ENCODE data around the gene ADORA2A.

- no peak for TF ChIP-seq EZH2 (IDR thresholded peaks at IDR 0.05; ENCODE audit: low read depth, low read length, severe bottlenecking)
- no peak for TF ChIP-seq ZNF274 (IDR thresholded peaks at IDR 0.05; ENCODE audit: borderline replicate concordance, extremely low read depth, low read length)
- no peak for TF ChIP-seq CTCF (IDR thresholded peaks at IDR 0.05; ENCODE audit: control extremely low read depth in 1 of 3, insufficient read depth in 1 of 3, low read depth in 1 of 3, low read length in 3 of 3)
- TF ChIP-seq, protein P1, sequence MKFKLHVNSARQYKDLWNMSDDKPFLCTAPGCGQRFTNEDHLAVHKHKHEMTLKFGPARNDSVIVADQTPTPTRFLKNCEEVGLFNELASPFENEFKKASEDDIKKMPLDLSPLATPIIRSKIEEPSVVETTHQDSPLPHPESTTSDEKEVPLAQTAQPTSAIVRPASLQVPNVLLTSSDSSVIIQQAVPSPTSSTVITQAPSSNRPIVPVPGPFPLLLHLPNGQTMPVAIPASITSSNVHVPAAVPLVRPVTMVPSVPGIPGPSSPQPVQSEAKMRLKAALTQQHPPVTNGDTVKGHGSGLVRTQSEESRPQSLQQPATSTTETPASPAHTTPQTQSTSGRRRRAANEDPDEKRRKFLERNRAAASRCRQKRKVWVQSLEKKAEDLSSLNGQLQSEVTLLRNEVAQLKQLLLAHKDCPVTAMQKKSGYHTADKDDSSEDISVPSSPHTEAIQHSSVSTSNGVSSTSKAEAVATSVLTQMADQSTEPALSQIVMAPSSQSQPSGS (IDR thresholded peaks at IDR 0.05; ENCODE audit: low read length): no peak
- no peak for TF ChIP-seq TAF7 (optimal IDR thresholded peaks at IDR 0.05; ENCODE audit: borderline replicate concordance, low read depth, low read length)
- no peak for TF ChIP-seq POLR2A (IDR thresholded peaks at IDR 0.05; ENCODE audit: control extremely low read depth in 1 of 2, low read depth in 2 of 2, low read length in 2 of 2)
- no peak for TF ChIP-seq TEAD4 (IDR thresholded peaks at IDR 0.05; ENCODE audit: low read depth, low read length)
- no peak for TF ChIP-seq JUN (IDR thresholded peaks at IDR 0.05; ENCODE audit: low read depth, low read length)
- no peak for TF ChIP-seq CHD1 (IDR thresholded peaks at IDR 0.05; ENCODE audit: low read depth, low read length)
These were observed at the start of gene ADORA2A for GRCh38 chr22:24427500-24428164.
